Measurements from ENCODE around the gene MSRB3. TPM values are rescaled to one million over a fixed set of nuclear protein-coding genes. Genes with fewer than 3 reads are reported as not detected.

MSRB3 gene
- total and polyA plus RNA-seq, 2 experiments from 2014 or later = 0.95 to 1.7 TPM

DNA sequence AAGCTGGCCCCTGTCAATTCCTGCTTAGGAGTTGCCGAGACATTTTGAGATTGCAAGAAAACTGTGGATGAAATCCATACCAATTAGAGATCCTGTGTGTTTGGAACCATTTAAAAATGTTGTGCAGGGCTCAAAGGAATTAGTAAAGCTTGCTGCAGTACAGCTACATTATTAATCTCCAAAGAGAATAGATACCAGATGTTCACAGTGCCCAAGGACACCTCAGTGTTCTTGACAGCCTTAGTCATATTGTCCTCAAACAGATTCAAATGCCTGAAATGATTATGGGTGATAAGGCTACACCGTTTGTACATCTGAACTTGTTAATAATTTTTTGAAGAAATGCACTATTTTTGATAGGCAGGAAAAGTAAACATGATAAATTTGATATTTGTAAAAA, 164.6 kb downstream of the MSRB3 start:
- no peaks in the 10 kb centered on the region for H3F3A ChIP-seq (replicated peaks; ENCODE audit: low read depth)
- DNase-seq (ENCODE audit: low spot score) = no peak
- no peaks in the 10 kb centered on the region for H3K27me3 Mint-ChIP-seq (ENCODE audit: insufficient read depth, low read depth, poor library complexity)
- no peaks in the 10 kb centered on the region for H3K36me3 Mint-ChIP-seq (ENCODE audit: low read depth)
- H3K4me3 Mint-ChIP-seq = no peak overlapping the region
- TF ChIP-seq, protein P1, sequence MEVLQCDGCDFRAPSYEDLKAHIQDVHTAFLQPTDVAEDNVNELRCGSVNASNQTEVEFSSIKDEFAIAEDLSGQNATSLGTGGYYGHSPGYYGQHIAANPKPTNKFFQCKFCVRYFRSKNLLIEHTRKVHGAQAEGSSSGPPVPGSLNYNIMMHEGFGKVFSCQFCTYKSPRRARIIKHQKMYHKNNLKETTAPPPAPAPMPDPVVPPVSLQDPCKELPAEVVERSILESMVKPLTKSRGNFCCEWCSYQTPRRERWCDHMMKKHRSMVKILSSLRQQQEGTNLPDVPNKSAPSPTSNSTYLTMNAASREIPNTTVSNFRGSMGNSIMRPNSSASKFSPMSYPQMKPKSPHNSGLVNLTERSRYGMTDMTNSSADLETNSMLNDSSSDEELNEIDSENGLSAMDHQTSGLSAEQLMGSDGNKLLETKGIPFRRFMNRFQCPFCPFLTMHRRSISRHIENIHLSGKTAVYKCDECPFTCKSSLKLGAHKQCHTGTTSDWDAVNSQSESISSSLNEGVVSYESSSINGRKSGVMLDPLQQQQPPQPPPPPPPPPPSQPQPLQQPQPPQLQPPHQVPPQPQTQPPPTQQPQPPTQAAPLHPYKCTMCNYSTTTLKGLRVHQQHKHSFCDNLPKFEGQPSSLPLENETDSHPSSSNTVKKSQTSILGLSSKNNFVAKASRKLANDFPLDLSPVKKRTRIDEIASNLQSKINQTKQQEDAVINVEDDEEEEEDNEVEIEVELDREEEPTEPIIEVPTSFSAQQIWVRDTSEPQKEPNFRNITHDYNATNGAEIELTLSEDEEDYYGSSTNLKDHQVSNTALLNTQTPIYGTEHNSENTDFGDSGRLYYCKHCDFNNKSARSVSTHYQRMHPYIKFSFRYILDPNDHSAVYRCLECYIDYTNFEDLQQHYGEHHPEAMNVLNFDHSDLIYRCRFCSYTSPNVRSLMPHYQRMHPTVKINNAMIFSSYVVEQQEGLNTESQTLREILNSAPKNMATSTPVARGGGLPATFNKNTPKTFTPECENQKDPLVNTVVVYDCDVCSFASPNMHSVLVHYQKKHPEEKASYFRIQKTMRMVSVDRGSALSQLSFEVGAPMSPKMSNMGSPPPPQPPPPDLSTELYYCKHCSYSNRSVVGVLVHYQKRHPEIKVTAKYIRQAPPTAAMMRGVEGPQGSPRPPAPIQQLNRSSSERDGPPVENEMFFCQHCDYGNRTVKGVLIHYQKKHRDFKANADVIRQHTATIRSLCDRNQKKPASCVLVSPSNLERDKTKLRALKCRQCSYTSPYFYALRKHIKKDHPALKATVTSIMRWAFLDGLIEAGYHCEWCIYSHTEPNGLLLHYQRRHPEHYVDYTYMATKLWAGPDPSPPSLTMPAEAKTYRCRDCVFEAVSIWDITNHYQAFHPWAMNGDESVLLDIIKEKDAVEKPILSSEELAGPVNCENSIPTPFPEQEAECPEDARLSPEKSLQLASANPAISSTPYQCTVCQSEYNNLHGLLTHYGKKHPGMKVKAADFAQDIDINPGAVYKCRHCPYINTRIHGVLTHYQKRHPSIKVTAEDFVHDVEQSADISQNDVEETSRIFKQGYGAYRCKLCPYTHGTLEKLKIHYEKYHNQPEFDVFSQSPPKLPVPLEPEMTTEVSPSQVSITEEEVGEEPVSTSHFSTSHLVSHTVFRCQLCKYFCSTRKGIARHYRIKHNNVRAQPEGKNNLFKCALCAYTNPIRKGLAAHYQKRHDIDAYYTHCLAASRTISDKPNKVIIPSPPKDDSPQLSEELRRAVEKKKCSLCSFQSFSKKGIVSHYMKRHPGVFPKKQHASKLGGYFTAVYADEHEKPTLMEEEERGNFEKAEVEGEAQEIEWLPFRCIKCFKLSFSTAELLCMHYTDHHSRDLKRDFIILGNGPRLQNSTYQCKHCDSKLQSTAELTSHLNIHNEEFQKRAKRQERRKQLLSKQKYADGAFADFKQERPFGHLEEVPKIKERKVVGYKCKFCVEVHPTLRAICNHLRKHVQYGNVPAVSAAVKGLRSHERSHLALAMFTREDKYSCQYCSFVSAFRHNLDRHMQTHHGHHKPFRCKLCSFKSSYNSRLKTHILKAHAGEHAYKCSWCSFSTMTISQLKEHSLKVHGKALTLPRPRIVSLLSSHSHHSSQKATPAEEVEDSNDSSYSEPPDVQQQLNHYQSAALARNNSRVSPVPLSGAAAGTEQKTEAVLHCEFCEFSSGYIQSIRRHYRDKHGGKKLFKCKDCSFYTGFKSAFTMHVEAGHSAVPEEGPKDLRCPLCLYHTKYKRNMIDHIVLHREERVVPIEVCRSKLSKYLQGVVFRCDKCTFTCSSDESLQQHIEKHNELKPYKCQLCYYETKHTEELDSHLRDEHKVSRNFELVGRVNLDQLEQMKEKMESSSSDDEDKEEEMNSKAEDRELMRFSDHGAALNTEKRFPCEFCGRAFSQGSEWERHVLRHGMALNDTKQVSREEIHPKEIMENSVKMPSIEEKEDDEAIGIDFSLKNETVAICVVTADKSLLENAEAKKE (CRISPR knock-in tag; IDR thresholded peaks at IDR 0.05) = no peak
- TF ChIP-seq, protein P2, sequence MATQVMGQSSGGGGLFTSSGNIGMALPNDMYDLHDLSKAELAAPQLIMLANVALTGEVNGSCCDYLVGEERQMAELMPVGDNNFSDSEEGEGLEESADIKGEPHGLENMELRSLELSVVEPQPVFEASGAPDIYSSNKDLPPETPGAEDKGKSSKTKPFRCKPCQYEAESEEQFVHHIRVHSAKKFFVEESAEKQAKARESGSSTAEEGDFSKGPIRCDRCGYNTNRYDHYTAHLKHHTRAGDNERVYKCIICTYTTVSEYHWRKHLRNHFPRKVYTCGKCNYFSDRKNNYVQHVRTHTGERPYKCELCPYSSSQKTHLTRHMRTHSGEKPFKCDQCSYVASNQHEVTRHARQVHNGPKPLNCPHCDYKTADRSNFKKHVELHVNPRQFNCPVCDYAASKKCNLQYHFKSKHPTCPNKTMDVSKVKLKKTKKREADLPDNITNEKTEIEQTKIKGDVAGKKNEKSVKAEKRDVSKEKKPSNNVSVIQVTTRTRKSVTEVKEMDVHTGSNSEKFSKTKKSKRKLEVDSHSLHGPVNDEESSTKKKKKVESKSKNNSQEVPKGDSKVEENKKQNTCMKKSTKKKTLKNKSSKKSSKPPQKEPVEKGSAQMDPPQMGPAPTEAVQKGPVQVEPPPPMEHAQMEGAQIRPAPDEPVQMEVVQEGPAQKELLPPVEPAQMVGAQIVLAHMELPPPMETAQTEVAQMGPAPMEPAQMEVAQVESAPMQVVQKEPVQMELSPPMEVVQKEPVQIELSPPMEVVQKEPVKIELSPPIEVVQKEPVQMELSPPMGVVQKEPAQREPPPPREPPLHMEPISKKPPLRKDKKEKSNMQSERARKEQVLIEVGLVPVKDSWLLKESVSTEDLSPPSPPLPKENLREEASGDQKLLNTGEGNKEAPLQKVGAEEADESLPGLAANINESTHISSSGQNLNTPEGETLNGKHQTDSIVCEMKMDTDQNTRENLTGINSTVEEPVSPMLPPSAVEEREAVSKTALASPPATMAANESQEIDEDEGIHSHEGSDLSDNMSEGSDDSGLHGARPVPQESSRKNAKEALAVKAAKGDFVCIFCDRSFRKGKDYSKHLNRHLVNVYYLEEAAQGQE (IDR thresholded peaks at IDR 0.05; ENCODE audit: unreplicated experiment) = no peak
- TF ChIP-seq EZH2phosphoT487 (IDR thresholded peaks at IDR 0.05; ENCODE audit: unreplicated experiment) (no peak), NANOG (IDR thresholded peaks at IDR 0.05; ENCODE audit: borderline replicate concordance) (no peak), ZNF331 (CRISPR knock-in tag; IDR thresholded peaks at IDR 0.05; ENCODE audit: low read depth) (no peak), EZH2 (IDR thresholded peaks at IDR 0.05; ENCODE audit: low read depth, unreplicated experiment) (no peak), JUNB (IDR thresholded peaks at IDR 0.05; ENCODE audit: unreplicated experiment) (no peak), STAT1 (IDR thresholded peaks at IDR 0.05; ENCODE audit: unreplicated experiment) (no peak), CREB1 (CRISPR knock-in tag; IDR thresholded peaks at IDR 0.05; ENCODE audit: low read depth) (no peak)
- TF ChIP-seq, protein P3, sequence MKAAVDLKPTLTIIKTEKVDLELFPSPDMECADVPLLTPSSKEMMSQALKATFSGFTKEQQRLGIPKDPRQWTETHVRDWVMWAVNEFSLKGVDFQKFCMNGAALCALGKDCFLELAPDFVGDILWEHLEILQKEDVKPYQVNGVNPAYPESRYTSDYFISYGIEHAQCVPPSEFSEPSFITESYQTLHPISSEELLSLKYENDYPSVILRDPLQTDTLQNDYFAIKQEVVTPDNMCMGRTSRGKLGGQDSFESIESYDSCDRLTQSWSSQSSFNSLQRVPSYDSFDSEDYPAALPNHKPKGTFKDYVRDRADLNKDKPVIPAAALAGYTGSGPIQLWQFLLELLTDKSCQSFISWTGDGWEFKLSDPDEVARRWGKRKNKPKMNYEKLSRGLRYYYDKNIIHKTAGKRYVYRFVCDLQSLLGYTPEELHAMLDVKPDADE (IDR thresholded peaks at IDR 0.05) = no peak
- no peak for ATAC-seq
- no peaks in the 10 kb centered on the region for H3K36me3 ChIP-seq (ENCODE audit: insufficient read depth)
- H3K79me2 ChIP-seq (replicated peaks; ENCODE audit: insufficient read depth) = no peaks in the 10 kb centered on the region
- no peaks in the 10 kb centered on the region; the same call in 2 of the 3 replicates for H3K9me3 Mint-ChIP-seq
- H3K9me2 ChIP-seq (ENCODE audit: insufficient read depth) = no peaks in the 10 kb centered on the region
- H3K4me3 ChIP-seq = no peak overlapping the region
- H3K4me1 ChIP-seq (ENCODE audit: insufficient read depth) = no peaks in the 10 kb centered on the region
- no peaks in the 10 kb centered on the region for H3K27me3 ChIP-seq (ENCODE audit: insufficient read depth)
- no peaks in the 10 kb centered on the region for H3K4me1 Mint-ChIP-seq
- H4K20me1 ChIP-seq (replicated peaks; ENCODE audit: insufficient read depth) = no peaks in the 10 kb centered on the region
- H3K27ac Mint-ChIP-seq = no peak overlapping the region
- H3K4me2 ChIP-seq = no peak overlapping the region
- H3K27ac ChIP-seq (ENCODE audit: low read depth) = no peak overlapping the region
- no peak overlapping the region for H2AFZ ChIP-seq
